ENCODE measurements around the gene LRP1B.

Gene LRP1B

DNA sequence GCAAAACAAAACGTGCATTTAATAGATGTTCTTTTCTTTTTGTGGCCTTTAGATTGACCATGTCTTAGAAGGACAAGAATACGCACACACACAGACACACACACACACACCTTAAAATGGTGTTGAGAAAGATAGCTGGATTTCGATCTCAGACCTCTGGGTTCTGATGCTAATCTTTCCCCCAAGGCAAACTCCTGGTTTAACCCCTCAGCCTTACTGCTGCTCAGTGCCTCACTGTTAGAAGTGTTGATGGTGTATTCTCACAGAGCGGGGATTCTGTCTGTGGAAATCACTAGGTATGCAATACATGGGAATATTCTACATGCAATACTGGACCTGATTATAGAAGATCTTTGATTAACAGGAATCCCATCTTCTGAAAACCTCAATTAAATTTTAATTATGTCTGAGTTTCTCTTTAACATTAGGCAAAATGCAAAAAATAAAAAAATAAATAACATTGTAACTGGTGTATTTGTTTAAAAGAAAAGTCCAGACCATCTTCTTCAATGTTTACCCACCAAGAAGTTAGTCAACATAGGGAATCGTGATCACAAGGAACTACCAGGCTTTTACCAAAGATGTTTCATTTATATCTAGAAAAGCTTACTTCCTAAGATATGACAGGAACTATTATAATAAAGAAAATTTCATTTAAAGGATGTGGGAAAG, 613.5 kb downstream of the LRP1B start:
- Histone ChIP-seq H3K27me3 (ENCODE audit: insufficient read depth, low read length) (no peaks in the 10 kb centered on the region), H3K27ac (ENCODE audit: low read depth, low read length, poor library complexity, severe bottlenecking) (no peak overlapping the region), H3K4me1 (ENCODE audit: insufficient read depth, low read length, severe bottlenecking) (no peaks in the 10 kb centered on the region), H3K9me3 (ENCODE audit: low read length) (no peaks in the 10 kb centered on the region), H4K20me1 (ENCODE audit: insufficient read depth, low read length) (no peaks in the 10 kb centered on the region), H3K4me3 (ENCODE audit: low read depth, low read length, poor library complexity, severe bottlenecking) (no peak overlapping the region), H3K36me3 (ENCODE audit: insufficient read depth, low read length) (no peaks in the 10 kb centered on the region), H3K9ac (ENCODE audit: low read length) (no peak overlapping the region), H3K9me2 (ENCODE audit: low read depth, low read length) (no peaks in the 10 kb centered on the region), H3K4me2 (ENCODE audit: low read length) (no peak overlapping the region), H3K79me2 (ENCODE audit: insufficient read depth, low read length) (no peaks in the 10 kb centered on the region), H2AFZ (ENCODE audit: low read length) (no peak overlapping the region), H3F3A (ENCODE audit: insufficient read depth, low read length) (no peaks in the 10 kb centered on the region)
- TF ChIP-seq, protein P1, sequence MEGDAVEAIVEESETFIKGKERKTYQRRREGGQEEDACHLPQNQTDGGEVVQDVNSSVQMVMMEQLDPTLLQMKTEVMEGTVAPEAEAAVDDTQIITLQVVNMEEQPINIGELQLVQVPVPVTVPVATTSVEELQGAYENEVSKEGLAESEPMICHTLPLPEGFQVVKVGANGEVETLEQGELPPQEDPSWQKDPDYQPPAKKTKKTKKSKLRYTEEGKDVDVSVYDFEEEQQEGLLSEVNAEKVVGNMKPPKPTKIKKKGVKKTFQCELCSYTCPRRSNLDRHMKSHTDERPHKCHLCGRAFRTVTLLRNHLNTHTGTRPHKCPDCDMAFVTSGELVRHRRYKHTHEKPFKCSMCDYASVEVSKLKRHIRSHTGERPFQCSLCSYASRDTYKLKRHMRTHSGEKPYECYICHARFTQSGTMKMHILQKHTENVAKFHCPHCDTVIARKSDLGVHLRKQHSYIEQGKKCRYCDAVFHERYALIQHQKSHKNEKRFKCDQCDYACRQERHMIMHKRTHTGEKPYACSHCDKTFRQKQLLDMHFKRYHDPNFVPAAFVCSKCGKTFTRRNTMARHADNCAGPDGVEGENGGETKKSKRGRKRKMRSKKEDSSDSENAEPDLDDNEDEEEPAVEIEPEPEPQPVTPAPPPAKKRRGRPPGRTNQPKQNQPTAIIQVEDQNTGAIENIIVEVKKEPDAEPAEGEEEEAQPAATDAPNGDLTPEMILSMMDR (IDR thresholded peaks at IDR 0.05; ENCODE audit: low read length): no peak
- TF ChIP-seq EZH2 (IDR thresholded peaks at IDR 0.05; ENCODE audit: borderline replicate concordance, low read length): no peak

DNA sequence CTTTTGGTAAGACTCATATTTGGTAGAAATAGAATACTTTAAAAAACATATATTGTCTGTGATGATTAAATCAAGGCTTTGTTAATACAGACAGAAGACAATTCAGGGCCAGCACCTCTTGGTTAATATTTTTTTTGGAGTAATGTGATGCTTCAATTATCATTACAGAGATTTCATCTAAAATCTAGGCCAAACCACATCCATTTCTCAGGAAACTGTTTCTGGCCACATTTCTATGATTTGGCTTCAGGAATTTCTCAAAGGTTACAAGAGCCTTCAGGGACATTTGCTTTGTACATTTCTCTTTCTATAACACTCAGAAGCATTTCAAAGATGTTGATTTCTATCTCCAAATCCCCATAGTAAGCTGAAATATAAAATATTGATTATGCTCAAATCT, 614.9 kb downstream of the LRP1B start:
- Histone ChIP-seq H3K4me2 (ENCODE audit: low read length) (no peak overlapping the region), H3K36me3 (ENCODE audit: insufficient read depth, low read length) (no peaks in the 10 kb centered on the region)
- TF ChIP-seq, protein P1 (IDR thresholded peaks at IDR 0.05; ENCODE audit: low read length): no peak
- TF ChIP-seq EZH2 (IDR thresholded peaks at IDR 0.05; ENCODE audit: borderline replicate concordance, low read length): no peak

GRCh38 chr2:141513853-141514252, 617.0 kb downstream of the LRP1B start:
- H3K27me3 ChIP-seq (ENCODE audit: insufficient read depth, low read length): no peaks in the 10 kb centered on the region
- H2AFZ ChIP-seq (ENCODE audit: low read length): no peak overlapping the region
- no peaks in the 10 kb centered on the region for H3K4me1 ChIP-seq (ENCODE audit: insufficient read depth, low read length, severe bottlenecking)
- no peak overlapping the region for H3K27ac ChIP-seq (ENCODE audit: low read depth, low read length, poor library complexity, severe bottlenecking)
- H4K20me1 ChIP-seq (ENCODE audit: insufficient read depth, low read length): no peaks in the 10 kb centered on the region
- H3K4me3 ChIP-seq (ENCODE audit: low read depth, low read length, poor library complexity, severe bottlenecking): no peak overlapping the region
- H3K9me3 ChIP-seq (ENCODE audit: low read length): no peaks in the 10 kb centered on the region
- no peaks in the 10 kb centered on the region for H3F3A ChIP-seq (ENCODE audit: insufficient read depth, low read length)
- no peaks in the 10 kb centered on the region for H3K79me2 ChIP-seq (ENCODE audit: insufficient read depth, low read length)
- H3K4me2 ChIP-seq (ENCODE audit: low read length): no peak overlapping the region
- no peak for TF ChIP-seq EZH2 (IDR thresholded peaks at IDR 0.05; ENCODE audit: borderline replicate concordance, low read length)
- TF ChIP-seq, protein P1 (IDR thresholded peaks at IDR 0.05; ENCODE audit: low read length): no peak
- no peaks in the 10 kb centered on the region for H3K36me3 ChIP-seq (ENCODE audit: insufficient read depth, low read length)
- no peaks in the 10 kb centered on the region for H3K9me2 ChIP-seq (ENCODE audit: low read depth, low read length)
- H3K9ac ChIP-seq (ENCODE audit: low read length): no peak overlapping the region

More for the DNA sequence above, 614.9 kb downstream of the LRP1B start:
- Histone ChIP-seq H3K9ac (ENCODE audit: low read length) (no peak overlapping the region), H4K20me1 (ENCODE audit: insufficient read depth, low read length) (no peaks in the 10 kb centered on the region), H3K27me3 (ENCODE audit: insufficient read depth, low read length) (no peaks in the 10 kb centered on the region), H3K4me1 (ENCODE audit: insufficient read depth, low read length, severe bottlenecking) (no peaks in the 10 kb centered on the region), H3K27ac (ENCODE audit: low read depth, low read length, poor library complexity, severe bottlenecking) (no peak overlapping the region), H3K9me3 (ENCODE audit: low read length) (no peaks in the 10 kb centered on the region), H2AFZ (ENCODE audit: low read length) (no peak overlapping the region), H3F3A (ENCODE audit: insufficient read depth, low read length) (no peaks in the 10 kb centered on the region), H3K9me2 (ENCODE audit: low read depth, low read length) (no peaks in the 10 kb centered on the region), H3K79me2 (ENCODE audit: insufficient read depth, low read length) (no peaks in the 10 kb centered on the region), H3K4me3 (ENCODE audit: low read depth, low read length, poor library complexity, severe bottlenecking) (no peak overlapping the region)
